DMS114 treated with DMSO at 0.1 percent for 48 hours (cell line): Measurements from ENCODE around the gene ASB4.

Experiments
- DNase-seq: peaks from one replicate; lab custom pipeline; 2025; ENCODE audit not compliant: unreplicated experiment; lab: John Stamatoyannopoulos, UW

The ASB4 gene

DNA sequence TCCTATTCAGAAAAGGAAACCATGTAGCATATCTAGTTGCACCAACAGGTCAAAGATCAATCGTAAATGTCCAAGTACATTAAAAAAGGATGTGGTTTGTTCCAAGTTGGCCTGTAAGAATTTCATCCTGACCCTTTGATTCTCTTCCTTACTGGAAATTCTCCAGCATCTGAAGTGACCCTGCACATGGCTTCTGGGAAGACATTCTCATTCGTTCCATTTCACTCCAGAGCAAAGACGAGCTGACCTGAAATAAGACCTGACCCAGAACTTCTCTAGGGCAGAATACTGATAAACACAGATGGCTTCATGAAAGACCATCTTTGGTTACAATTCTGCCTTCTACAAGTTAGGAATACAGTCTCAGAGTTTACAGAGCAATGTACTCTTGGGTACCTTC, 39.8 kb downstream of the ASB4 start:
- no peak for DNase-seq

DNA sequence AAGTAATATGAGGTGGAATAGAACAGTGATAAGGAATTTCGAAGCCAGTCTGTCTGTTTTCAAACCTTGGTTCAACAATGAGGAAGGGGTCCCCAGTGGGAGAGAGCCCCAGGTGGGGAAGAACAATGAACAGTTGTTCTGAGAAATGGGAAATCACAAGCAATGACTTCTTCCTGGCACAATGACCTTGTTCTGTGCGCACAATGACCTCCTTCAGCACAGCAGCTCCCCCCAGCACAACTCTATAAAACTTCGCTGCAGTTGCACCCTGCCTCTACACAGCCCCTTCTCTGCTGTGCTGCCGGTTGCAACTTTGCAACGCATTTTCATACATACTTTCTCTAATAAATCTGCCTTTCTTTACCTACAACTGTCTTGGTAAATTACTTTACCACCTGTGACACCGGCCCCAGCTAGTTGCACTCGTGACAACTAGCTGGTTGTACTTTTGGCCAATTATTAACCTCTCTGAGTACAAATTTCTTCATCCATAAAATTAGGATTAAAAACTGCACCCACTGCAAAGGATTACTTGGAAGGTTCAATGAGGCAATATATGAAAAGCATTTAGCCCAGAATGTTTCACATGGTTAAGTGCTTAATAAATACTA, 40.5 kb downstream of the ASB4 start:
- no peak for DNase-seq

DNA sequence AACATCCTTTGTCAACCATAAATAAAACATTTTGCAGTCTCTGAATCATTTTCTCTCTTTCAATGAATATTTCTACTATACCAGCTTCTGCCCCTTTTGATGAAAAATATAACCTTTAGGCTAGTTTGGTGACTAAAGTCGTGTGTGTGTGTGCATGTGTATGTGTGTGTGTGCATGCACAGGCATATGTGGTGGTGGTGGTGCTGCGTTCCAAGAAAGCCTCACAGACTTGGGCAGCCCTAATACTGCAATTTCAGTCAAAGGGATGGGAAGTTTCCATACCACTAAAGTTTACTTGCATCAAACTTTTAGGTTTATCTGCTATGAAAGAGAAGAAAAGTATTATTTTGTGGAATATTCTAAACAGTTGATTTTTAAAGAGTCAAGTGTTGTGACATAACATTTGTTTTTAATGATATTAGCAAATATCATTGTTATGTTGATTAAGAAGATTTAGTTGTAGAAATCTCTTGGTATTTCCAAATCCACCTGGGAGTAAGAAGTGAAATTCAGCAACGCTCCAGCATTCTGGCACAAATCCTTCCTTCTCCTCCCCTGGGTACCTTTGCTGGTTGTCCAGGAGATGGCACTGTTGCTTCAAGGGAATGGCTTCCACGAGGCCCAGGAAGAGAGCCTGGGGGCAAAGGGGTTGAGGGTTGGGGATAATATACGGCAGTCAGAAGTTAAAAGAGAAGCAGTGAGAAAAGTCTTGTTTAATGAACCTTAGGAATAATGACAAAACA, 41.5 kb downstream of the ASB4 start:
- peak; percentile 41 for DNase-seq

DNA sequence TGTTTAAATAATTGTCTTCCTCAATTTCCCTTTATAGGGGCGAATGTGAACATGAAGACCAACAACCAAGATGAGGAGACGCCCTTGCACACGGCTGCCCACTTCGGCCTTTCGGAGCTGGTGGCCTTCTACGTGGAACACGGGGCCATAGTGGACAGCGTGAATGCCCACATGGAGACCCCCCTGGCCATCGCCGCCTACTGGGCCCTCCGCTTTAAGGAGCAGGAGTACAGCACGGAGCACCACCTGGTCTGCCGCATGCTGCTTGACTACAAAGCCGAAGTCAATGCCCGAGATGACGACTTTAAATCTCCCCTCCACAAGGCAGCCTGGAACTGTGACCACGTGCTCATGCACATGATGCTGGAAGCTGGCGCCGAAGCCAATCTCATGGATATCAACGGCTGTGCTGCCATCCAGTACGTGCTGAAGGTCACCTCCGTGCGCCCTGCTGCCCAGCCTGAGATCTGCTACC, 42.1 kb downstream of the ASB4 start:
- no peak for DNase-seq

DNA sequence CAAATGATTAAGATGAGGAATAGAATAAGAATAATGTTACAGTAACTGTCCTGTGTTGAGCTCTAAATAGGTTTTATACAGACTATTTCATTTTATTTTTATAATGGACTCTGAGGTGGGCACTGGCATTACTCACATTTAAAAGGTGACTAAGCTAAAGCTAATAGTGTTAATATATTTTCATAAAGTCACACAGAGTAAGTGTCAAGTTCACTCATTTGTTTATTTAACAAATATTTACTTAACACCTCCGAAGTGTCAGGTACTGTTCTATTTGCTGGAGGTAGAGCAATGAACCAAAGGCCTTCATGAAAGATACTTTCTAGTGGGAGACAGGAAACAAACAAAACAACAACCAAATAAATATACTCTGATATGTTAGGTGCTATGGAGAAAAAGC, 44.0 kb downstream of the ASB4 start:
- DNase-seq, result no peak

DNA sequence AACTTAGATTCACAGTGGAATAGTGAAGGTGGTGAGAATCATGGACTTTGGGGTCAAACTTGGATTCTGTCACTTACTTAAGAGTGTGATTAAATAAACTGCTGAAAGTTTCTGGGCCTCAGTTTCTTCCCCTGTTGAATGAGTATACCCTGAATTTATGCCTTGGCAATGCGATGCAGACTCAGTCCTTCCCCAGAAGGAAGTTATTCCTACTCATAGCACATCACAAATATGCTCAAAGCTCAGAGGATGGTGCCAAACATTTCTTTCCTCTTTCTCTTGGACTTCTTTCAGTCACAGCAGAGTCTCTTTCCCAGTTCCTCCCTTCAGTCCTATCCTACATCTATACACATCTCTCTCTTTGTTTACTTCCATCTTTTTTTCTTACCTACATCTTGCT, 45.1 kb downstream of the ASB4 start:
- DNase-seq, result no peak

DNA sequence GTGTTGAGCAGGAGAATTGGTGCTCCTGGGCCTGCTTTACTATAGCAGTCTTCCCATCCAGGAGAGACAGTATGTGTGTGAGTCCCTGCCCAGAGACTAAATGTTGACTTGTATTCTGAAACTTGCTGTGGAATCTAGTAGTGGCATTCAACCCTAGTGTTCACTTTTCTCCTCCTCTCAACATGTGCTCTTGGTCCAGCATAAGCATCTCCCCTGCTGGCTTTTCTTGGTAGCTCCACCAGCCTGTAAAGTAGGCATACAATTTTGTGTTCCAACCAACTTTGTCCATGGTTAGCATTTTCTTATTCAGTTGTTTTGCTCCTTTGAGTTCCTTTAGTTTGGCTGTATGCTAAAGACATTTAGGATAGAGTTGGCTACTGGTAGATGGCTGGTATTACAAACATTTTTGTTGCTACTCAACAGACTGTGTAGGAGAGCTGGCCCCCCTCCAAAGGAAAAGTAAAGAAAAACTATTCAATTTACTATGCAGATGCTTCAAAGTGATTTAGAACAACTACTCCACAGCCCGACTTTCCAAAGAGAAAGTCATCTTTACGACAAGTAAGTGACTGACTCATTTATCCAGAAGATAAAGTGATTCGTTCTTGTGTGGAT, 46.0 kb downstream of the ASB4 start:
- no peak for DNase-seq

DNA sequence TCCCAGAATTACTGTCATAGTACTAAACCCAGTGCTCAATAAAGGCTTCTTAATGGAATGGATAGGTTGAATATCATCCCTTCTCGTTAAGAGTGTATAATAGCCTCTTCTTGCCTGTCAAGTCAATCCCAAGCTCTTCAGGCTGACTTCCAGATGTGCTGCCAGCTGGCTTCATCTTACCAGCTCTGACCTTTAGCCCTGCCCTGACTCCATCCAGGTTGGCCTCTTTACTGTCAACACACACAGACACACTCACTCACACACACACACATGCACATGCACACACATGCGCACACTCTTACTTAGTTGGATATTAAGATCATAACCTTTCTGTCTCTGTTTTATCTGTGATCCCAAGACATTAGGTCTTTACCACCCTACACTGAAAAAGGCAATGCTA, 49.1 kb downstream of the ASB4 start:
- DNase-seq, result no peak

DNA sequence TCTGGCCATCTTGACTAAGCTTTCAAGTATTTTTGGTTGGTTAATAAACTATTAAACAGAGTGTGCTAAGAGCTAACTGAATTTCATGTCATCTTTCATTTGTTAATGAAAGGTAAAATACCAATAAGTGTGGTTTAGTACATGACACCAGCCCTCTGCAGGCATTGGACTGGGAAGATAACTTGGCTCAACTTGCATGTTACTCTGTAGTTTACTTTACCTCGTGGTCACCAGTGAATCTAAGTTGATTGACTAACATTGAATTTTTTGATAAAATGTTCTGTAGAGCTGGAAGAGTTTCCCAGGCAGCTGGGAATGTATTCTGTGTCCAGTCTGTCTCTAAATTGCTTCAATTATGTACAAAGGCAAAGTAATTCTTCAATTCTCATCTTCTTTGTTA, 49.9 kb downstream of the ASB4 start:
- no peak for DNase-seq

DNA sequence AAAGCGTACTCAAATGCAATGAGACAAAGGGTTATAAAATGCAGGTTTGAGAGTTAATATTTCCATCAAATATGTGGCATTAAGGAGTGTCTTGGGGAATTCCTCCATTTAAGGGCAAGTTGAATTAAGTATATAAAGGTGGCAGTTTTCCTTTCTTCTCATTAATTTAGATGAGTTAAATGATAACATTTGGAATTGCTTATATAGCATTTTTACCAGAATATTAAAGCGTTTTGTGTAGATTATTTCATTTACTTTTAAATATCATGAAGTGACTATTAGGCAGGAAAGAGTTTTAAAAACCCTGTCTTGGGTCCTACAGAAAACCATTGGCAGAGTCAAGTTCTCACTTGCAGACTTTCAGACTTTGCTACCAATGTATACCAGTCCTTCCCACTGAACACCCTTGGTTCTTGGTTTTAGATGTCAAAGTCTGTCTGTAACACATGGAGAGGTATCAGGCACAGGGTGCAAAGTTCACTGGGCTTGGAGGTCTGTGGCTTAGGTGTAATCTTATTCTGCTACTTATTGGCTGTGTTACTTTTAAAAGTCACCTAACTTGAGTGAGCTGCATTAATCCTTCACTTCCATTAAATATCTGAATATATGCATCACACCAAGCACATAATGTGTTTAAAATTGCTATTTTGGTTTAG, 51.0 kb downstream of the ASB4 start:
- no peak for DNase-seq

DNA sequence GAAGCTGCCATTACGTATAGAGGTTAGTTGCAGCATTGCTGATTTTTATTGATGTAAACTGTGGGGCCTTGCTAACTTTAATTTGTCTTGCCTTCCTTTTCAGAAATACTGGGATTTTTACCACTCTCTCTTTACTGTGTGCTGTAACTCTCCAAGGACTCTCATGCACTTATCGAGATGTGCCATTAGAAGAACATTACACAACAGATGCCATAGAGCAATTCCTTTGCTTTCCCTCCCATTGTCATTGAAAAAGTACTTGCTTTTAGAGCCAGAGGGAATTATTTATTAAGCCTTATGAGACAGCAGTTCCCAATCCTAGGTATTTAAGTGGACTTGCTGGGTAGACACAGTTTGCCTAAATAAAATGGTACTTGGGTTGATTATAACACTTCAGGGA, 51.7 kb downstream of the ASB4 start:
- DNase-seq, result no peak

DNA sequence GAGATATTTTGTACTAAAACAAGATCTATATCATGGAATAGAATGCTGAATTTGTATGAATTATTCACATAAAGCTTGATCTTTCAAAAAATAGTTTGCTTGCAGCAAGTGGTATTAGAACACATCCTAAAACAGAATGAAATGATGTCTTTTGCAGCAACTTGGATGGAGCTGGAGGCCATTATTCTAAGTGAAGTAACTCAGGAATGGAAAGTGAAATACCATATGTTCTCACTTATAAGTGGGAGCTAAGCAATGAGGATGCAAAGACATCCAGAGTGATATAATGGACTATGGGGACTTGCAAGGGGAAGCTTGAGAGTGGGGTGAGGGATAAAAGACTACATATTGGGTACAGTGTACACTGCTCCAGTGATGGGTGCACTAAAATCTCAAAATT, 53.7 kb downstream of the ASB4 start:
- DNase-seq, result no peak

DNA sequence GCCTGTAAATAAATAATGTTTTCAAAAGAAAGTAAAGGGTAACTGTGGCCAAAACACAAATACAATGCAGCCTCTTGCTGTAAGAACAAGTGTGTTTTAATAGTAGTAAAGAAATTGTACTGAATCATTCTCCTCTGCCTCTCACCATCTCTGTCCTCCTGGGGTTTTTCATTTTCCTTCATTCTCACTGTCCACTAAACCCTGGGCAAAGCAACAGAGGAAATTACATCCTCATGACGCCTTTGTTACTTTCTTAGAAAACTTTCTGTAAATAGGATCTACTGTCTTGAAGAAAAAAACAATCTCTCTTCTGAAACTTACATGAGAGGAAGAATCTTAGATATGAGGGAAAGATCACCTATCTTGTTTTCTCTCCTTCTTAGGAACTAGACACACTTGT, 54.6 kb downstream of the ASB4 start:
- no peak for DNase-seq

DNA sequence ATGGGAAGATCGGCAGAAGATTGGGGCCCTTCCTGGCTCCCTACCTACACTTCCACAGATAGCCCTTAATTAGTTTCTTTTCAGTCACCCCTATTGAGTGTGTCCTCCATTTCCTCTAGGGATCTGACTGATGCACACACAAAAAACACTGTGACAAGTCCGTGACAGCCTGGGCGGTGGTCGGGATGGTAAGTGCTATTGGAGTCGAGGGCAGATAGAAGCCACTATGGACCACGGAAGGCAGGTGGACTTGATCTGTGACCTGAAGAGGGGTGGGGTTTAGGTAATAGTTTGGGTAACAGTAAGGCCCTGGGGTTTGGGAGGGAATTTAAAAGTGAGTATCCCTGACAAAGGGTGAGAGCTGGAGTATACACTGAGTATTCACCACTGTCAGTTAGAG, 57.6 kb downstream of the ASB4 start:
- no peak for DNase-seq

DNA sequence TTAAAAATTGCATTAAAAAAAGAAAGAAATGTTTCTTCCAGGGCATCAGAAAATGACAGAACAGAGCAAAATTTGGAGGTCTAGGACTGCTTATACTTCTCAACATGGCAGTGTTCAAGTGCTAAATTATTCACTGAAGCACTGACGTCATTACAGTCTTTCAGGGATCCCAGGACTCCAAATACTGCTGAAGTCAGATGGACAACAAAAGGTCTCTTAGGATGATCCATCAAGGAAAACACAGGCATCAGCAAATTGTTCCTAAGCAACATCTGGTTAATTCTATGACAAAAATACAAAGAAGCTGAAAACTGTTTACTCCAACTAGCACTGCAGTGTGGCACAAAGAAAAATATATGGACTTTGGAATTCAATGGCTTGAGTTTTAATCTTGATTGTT, 58.4 kb downstream of the ASB4 start:
- no peak for DNase-seq

DNA sequence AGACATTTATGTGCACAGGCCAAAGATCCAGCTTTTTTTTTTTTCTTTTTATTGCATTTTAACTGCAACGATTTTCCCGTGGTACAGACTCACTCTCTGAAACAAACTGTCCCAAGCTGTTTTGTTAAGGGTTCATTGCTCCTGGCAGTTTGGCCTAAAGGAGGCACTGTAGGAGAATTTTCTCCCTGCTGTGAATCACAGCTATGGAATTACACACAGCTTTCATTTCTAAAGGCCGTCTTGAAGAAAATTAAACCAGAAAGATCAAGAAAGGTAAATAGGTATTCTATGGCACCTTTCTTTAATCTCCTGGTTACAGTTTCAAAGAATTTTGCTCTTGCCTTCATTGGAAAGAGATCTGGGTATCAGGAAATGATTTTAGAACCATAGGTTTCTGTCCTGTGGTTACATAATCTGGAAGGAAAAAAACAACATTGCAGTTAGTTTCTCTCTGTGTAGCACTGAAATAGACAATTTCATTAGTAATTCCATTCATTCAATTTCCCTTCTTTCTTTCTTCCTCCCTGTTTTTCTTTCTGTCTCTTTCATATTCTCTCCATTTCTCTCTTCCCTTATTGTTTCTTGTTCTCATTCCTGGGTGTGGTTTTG, 59.4 kb downstream of the ASB4 start:
- DNase-seq, result no peak

DNA sequence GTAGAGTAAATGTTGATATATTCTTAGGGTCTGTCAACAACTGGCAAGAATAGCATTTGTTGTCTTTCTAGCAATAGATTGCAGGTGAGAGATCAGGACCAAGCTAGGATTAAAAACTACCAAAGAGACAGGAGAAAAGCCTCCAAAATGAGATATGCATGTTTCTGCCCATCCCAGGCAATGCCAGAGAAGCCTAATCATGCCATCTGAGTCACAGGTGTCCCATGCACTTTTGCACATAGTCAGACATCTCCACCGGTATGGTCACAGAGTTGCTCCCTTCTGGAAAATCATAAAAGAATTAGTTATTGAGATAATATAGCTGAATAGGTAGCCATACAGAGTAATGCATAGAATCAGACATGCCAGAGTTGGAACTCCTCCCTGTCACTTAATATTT, 59.9 kb downstream of the ASB4 start:
- no peak for DNase-seq

DNA sequence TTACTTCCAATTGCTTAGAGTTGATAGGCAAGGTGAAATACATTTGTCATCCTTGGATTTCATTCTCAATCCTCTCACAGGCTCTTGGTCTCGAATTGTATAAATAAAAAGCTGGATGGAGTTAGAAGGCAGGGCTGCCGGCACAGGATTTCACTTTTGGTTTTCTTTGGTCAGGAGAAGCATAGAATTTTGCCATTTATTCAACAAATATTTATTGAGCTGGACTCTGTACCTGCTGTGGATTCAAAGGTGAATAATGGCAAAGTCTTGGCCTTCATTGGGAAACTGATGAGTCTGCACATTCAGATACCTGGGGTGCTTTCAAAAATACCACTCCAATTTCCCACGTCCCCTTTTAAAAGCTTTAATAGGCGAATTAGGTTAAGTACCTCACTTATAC, 60.9 kb downstream of the ASB4 start:
- no peak for DNase-seq

DNA sequence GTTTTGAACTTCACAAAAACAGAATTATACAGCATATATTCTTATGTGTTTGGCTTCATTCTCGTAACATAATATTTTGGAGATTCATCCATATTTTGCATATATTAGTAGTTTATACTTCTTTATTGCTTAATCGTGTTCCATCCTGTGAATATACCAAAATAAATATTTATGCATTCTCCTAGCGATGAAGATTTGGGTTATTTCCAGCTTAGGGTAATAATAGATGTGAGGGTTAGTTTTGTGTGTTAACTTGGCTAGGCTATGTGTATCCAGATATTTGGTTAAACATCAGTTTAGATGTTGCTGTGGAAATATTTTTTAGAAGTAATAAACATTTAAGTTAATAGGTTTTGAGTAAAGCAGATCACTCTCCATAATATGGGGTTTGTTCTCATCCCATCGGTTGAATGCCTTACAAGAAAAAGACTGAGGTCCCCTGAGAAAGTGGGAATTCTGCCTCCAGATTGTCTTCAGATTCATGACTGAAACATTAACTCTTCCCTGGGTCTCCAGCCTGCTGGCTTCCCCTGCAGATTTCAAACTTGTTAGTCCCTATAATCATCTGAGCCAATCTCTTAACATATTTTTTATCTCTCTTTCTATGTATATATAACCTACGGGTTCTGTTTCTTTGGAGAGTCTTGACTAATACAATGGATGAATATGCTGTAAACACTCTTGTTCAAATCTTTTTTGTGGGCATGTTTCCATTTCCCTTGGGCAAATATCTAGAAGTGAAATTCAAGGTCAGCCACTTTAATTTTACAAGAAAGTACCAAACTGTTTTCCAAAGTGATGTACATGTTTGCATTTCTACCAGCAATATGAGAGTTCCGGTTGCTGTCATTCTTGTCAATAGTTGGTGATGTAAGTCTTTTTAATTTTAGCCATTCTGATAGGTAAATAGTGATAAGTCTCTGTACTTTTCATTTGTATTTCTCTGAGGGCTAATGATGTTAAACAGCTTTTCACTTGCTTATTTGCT, 61.9 kb downstream of the ASB4 start:
- DNase-seq, result no peak

DNA sequence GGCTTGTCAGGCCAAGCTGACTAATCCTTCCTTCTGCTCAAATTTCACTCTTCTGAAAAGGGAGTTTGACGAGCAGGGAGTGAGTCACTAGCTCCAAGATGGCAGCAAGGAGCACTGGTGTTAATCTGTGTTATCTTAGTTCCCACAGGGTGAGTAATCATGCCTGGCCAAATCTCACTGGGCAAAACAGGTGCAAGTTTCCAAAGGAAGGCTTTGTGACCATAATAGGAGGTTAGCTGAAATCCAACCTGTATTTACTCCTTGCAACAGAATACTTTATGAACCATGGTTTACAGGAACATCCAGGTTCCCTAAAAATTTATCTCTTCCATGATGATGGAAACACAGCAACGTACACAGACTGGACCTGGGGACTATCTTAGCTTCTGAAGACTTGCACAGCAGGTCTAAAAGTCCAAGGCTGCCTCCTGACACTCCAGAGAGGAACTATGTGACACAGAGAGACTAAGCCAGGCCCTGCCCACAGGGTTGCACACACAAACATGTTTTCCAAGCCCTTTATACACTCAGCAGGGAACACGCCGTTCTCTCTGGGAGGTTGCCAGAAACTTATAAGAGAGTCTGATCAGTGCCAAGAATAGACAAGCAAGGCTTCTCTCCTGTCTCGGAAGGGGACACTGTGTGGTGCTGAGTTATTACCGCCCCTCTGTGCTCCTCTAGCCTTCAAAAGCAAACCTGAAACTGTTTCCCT, 64.2 kb downstream of the ASB4 start:
- DNase-seq, result no peak
